Mammary epithelial cell (primary cell): Measurements from ENCODE around the gene P4HA3.

ENCODE experiments used
- EZH2 ChIP-seq: IDR thresholded peaks from 2 replicates; pipeline ENCODE4 v1.6.1; 2012; ENCODE audit warnings: low read length, inconsistent platforms, borderline replicate concordance
- TF ChIP-seq, protein P1 (sequence below), 2 donors: IDR thresholded peaks in 1 of 2; conservative IDR thresholded peaks in 1 of 2; 2 replicates each; pipeline ENCODE4 v1.5.1; 2011 to 2012; ENCODE audit warnings: inconsistent platforms in 2 of 2, low read length in 2 of 2, mild to moderate bottlenecking in 2 of 2, control low read depth in 1 of 2, low read depth in 1 of 2; ENCODE audit not compliant: insufficient read depth in 1 of 2; ENCODE audit errors: extremely low read depth in 1 of 2

DNA sequence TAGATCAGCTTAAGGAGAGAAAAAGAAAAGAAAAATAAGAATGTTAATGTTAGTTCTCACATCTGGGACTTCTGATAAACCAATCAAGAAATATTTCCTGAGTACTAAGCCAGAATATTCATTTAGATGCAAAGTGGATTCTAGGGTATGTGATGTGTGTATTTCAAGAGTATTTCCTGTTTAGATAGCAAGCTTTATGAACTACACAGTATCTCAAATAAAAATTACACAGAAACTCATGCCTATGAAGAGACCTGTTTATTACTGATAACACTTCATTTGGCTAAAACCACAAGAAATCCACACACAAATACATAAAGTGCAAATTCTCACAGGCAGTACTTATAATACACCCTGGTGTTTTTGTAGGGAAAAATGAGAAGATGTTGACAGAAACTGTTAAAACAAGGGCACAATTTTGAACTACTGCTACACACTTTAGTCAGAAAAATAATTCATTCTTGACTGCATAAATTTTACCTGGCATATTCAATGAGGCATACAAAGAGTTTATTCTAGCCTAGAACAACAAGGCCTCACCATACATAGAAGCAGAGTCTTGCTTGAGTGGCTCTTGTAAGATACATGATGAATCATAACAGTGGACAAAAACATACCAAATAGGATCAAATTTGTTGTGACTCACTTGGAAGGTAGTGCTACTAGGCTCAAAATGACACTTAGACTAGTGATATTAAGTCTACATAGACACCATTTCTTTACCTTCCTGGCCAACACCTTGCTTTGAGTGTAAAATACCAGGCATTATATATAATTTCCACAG is 18.8 kb upstream of the P4HA3 start:
- TF ChIP-seq EZH2: no peak
- TF ChIP-seq, protein P1, sequence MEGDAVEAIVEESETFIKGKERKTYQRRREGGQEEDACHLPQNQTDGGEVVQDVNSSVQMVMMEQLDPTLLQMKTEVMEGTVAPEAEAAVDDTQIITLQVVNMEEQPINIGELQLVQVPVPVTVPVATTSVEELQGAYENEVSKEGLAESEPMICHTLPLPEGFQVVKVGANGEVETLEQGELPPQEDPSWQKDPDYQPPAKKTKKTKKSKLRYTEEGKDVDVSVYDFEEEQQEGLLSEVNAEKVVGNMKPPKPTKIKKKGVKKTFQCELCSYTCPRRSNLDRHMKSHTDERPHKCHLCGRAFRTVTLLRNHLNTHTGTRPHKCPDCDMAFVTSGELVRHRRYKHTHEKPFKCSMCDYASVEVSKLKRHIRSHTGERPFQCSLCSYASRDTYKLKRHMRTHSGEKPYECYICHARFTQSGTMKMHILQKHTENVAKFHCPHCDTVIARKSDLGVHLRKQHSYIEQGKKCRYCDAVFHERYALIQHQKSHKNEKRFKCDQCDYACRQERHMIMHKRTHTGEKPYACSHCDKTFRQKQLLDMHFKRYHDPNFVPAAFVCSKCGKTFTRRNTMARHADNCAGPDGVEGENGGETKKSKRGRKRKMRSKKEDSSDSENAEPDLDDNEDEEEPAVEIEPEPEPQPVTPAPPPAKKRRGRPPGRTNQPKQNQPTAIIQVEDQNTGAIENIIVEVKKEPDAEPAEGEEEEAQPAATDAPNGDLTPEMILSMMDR (conservative IDR thresholded peaks at IDR 0.05 in 1 of 2, IDR thresholded peaks at IDR 0.05 in 1 of 2; ENCODE audit: extremely low read depth in 1 of 2, insufficient read depth in 1 of 2, low read depth in 1 of 2, low read length in 2 of 2): no peak
